HG03460 (cell line): ENCODE data around the gene OXER1.
A peak's percentile ranks its signal among the peaks of the same experiment; 100 is the strongest.

ENCODE experiments used
- ATAC-seq: cut with Tn5 transposase; IDR thresholded peaks from one replicate; pipeline ENCODE4 v1.9.1; 2021; ENCODE audit not compliant: unreplicated experiment

Gene OXER1

GRCh38 chr2:42770288-42771131, 6.6 kb upstream of the OXER1 start:
- ATAC-seq = peak; percentile 60

GRCh38 chr2:42769583-42770287, 5.8 kb upstream of the OXER1 start:
- no peak for ATAC-seq

GRCh38 chr2:42768706-42769256, 4.8 kb upstream of the OXER1 start:
- no peak for ATAC-seq

- no peak for ATAC-seq
Observed at GRCh38 chr2:42767899-42768705, 4.2 kb upstream of the OXER1 start.

- ATAC-seq = no peak
Observed at GRCh38 chr2:42767080-42767898, 3.4 kb upstream of the OXER1 start.

GRCh38 chr2:42765686-42766085, 1.8 kb upstream of the OXER1 start:
- no peak for ATAC-seq

- no peak for ATAC-seq
Observed at GRCh38 chr2:42764901-42765300, 966 bp upstream of the OXER1 start.

GRCh38 chr2:42762823-42763804, 821 bp downstream of the OXER1 start:
- no peak for ATAC-seq

- no peak for ATAC-seq
Observed at GRCh38 chr2:42762155-42762554, 1.8 kb downstream of the OXER1 start.

GRCh38 chr2:42761554-42761953, 2.4 kb downstream of the OXER1 start:
- ATAC-seq = no peak

GRCh38 chr2:42758751-42759150, 5.2 kb downstream of the OXER1 start:
- no peak for ATAC-seq

GRCh38 chr2:42757981-42758740, 5.8 kb downstream of the OXER1 start:
- no peak for ATAC-seq

- no peak for ATAC-seq
Observed at GRCh38 chr2:42756966-42757513, 6.9 kb downstream of the OXER1 start.

- no peak for ATAC-seq
Observed at GRCh38 chr2:42756150-42756775, 7.7 kb downstream of the OXER1 start.

- no peak for ATAC-seq
Observed at GRCh38 chr2:42755191-42755880, 8.6 kb downstream of the OXER1 start.

- no peak for ATAC-seq
Observed at GRCh38 chr2:42754776-42755140, 9.2 kb downstream of the OXER1 start.
